ENCODE measurements around the gene CSTPP1.

Gene CSTPP1

GRCh38 chr11:47002390-47002789, 65.8 kb downstream of the CSTPP1 start:
- no peak overlapping the region for H4K91ac ChIP-seq (ENCODE audit: low read depth, low read length)
- H3K23ac ChIP-seq (ENCODE audit: low read length), result no peak overlapping the region
- H3K4me1 ChIP-seq (ENCODE audit: control insufficient read depth in 1 of 2, insufficient read depth in 2 of 2, low read length in 2 of 2), result peaks cover 0 to 3% of the 10 kb centered on the region in 2 experiments
- peaks cover 0 to 2% of the 10 kb centered on the region in 2 experiments for H3K36me3 ChIP-seq (ENCODE audit: control insufficient read depth in 1 of 2, insufficient read depth in 2 of 2, low read length in 2 of 2)
- H3K27ac ChIP-seq (ENCODE audit: low read depth, low read length), result no peak overlapping the region
- H2AFZ ChIP-seq (ENCODE audit: insufficient read depth, low read length, poor library complexity), result no peak overlapping the region
- no peak overlapping the region for H3K14ac ChIP-seq (ENCODE audit: low read length)
- H4K8ac ChIP-seq (ENCODE audit: low read depth, low read length), result no peak overlapping the region
- H3K4ac ChIP-seq (ENCODE audit: low read depth, low read length), result no peak overlapping the region
- H4K12ac ChIP-seq (ENCODE audit: low read depth, low read length), result no peak overlapping the region
- H2BK5ac ChIP-seq (ENCODE audit: low read depth, low read length, poor library complexity), result no peak overlapping the region
- WGBS (ENCODE audit: extremely low coverage, insufficient coverage, insufficient read length), result no CpG with 5 or more reads among the region's 1 CpG
- H3K27me3 ChIP-seq (ENCODE audit: insufficient read depth, low read length), result no peaks in the 10 kb centered on the region
- H3K4me2 ChIP-seq (ENCODE audit: low read length), result no peak overlapping the region
- DNase-seq, result no peak
- H2BK12ac ChIP-seq (ENCODE audit: low read length), result no peak overlapping the region
- H2BK120ac ChIP-seq (ENCODE audit: insufficient read depth, low read length, poor library complexity), result no peak overlapping the region
- no peaks in the 10 kb centered on the region for H3K79me2 ChIP-seq (ENCODE audit: control insufficient read depth, insufficient read depth, low read length, poor library complexity)
- H3K9ac ChIP-seq (ENCODE audit: low read length), result no peak overlapping the region
- no peak overlapping the region for H3K4me3 ChIP-seq (ENCODE audit: low read depth, low read length)
- no peak overlapping the region for H3K18ac ChIP-seq (ENCODE audit: low read length)
- no peaks in the 10 kb centered on the region for H3K9me3 ChIP-seq (ENCODE audit: insufficient read depth, low read depth, low read length)
- H3K79me1 ChIP-seq (ENCODE audit: low read length), result no peaks in the 10 kb centered on the region
- no peak overlapping the region for H2AK5ac ChIP-seq (ENCODE audit: low read length)

- H3K4ac ChIP-seq (ENCODE audit: low read depth, low read length), result no peak overlapping the region
- H3K27me3 ChIP-seq (ENCODE audit: insufficient read depth, low read length), result no peaks in the 10 kb centered on the region
- H3K36me3 ChIP-seq (ENCODE audit: control insufficient read depth in 1 of 2, insufficient read depth in 2 of 2, low read length in 2 of 2), result no peaks in the 10 kb centered on the region
- H2AK5ac ChIP-seq (ENCODE audit: low read length), result no peak overlapping the region
- WGBS (ENCODE audit: extremely low coverage, insufficient coverage, insufficient read length), result no CpG with 5 or more reads among the region's 3 CpGs
- no peak overlapping the region for H3K23ac ChIP-seq (ENCODE audit: low read length)
- H3K4me2 ChIP-seq (ENCODE audit: low read length), result no peak overlapping the region
- H3K79me2 ChIP-seq (ENCODE audit: control insufficient read depth, insufficient read depth, low read length, poor library complexity), result no peaks in the 10 kb centered on the region
- H2BK5ac ChIP-seq (ENCODE audit: low read depth, low read length, poor library complexity), result no peak overlapping the region
- no peaks in the 10 kb centered on the region for H3K9me3 ChIP-seq (ENCODE audit: insufficient read depth, low read depth, low read length)
- no peak overlapping the region for H3K27ac ChIP-seq (ENCODE audit: low read depth, low read length)
- H2AFZ ChIP-seq (ENCODE audit: insufficient read depth, low read length, poor library complexity), result no peak overlapping the region
- peaks cover 0 to 3% of the 10 kb centered on the region in 2 experiments for H3K4me1 ChIP-seq (ENCODE audit: control insufficient read depth in 1 of 2, insufficient read depth in 2 of 2, low read length in 2 of 2)
- no peak overlapping the region for H2BK12ac ChIP-seq (ENCODE audit: low read length)
- no peak overlapping the region for H3K18ac ChIP-seq (ENCODE audit: low read length)
- H4K12ac ChIP-seq (ENCODE audit: low read depth, low read length), result no peak overlapping the region
- no peak overlapping the region for H3K14ac ChIP-seq (ENCODE audit: low read length)
- no peak overlapping the region for H4K8ac ChIP-seq (ENCODE audit: low read depth, low read length)
- no peak overlapping the region for H3K4me3 ChIP-seq (ENCODE audit: low read depth, low read length)
- no peak for DNase-seq
- H3K79me1 ChIP-seq (ENCODE audit: low read length), result no peaks in the 10 kb centered on the region
- H2BK120ac ChIP-seq (ENCODE audit: insufficient read depth, low read length, poor library complexity), result no peak overlapping the region
- no peak overlapping the region for H4K91ac ChIP-seq (ENCODE audit: low read depth, low read length)
- no peak overlapping the region for H3K9ac ChIP-seq (ENCODE audit: low read length)
Measured at GRCh38 chr11:47003180-47003877, 66.8 kb downstream of the CSTPP1 start.

DNA sequence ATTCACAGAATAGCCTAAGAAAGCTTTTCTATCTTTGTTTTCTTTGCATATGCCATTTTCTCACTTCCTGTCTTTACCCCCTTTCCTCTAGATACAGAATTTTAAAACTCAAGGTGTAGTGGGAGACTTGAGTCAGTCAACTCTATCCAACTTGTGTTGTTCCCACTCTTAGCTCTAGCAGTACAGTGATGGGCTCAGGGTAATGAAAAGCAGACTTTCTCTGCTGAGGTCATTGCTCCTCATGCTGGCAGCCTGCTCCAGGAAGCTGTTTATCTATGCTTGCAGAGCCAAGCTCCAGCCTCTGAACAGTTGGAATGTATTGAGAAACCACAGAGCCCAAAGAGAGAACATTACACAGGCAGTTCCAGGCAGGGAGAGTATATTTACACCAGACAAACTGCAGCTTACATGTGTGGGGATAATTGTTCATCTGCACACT, 68.1 kb downstream of the CSTPP1 start:
- Histone ChIP-seq H4K12ac (ENCODE audit: low read depth, low read length) (no peak overlapping the region), H3K14ac (ENCODE audit: low read length) (no peak overlapping the region), H2BK120ac (ENCODE audit: insufficient read depth, low read length, poor library complexity) (no peak overlapping the region)

DNA sequence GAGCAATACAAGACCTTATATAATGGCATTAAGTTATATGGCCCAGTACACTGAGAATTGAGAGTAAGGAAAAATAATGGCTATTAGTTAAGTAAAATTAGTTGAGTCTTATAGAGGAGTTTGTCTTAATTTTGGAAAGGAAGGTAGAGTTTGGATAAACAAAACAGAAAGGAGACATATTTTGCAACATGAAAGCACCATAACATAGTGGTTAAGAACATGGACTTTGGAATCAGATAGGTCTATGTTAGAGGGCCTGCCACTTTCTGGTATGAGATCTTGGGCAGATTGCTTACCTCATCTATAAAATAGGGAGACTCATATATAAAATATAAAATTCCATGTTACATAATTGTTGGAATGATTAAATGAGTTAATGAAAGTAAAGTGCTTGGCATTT, 68.9 kb downstream of the CSTPP1 start:
- Histone ChIP-seq H3K14ac (ENCODE audit: low read length) (no peak overlapping the region), H4K91ac (ENCODE audit: low read depth, low read length) (no peak overlapping the region), H3K79me2 (ENCODE audit: control insufficient read depth, insufficient read depth, low read length, poor library complexity) (no peaks in the 10 kb centered on the region), H4K12ac (ENCODE audit: low read depth, low read length) (no peak overlapping the region), H2BK12ac (ENCODE audit: low read length) (no peak overlapping the region), H2BK5ac (ENCODE audit: low read depth, low read length, poor library complexity) (no peak overlapping the region), H3K27ac (ENCODE audit: low read depth, low read length) (no peak overlapping the region), H2AFZ (ENCODE audit: insufficient read depth, low read length, poor library complexity) (no peak overlapping the region), H3K4me2 (ENCODE audit: low read length) (no peak overlapping the region), H3K27me3 (ENCODE audit: insufficient read depth, low read length) (no peaks in the 10 kb centered on the region), H3K4ac (ENCODE audit: low read depth, low read length) (no peak overlapping the region), H3K36me3 (ENCODE audit: control insufficient read depth in 1 of 2, insufficient read depth in 2 of 2, low read length in 2 of 2) (no peaks in the 10 kb centered on the region), H3K79me1 (ENCODE audit: low read length) (no peaks in the 10 kb centered on the region), H4K8ac (ENCODE audit: low read depth, low read length) (no peak overlapping the region), H3K18ac (ENCODE audit: low read length) (no peak overlapping the region), H3K9ac (ENCODE audit: low read length) (no peak overlapping the region), H3K9me3 (ENCODE audit: insufficient read depth, low read depth, low read length) (no peaks in the 10 kb centered on the region), H3K23ac (ENCODE audit: low read length) (no peak overlapping the region), H3K4me1 (ENCODE audit: control insufficient read depth in 1 of 2, insufficient read depth in 2 of 2, low read length in 2 of 2) (peaks cover 0 to 3% of the 10 kb centered on the region in 2 experiments), H3K4me3 (ENCODE audit: low read depth, low read length) (no peak overlapping the region), H2BK120ac (ENCODE audit: insufficient read depth, low read length, poor library complexity) (no peak overlapping the region), H2AK5ac (ENCODE audit: low read length) (no peak overlapping the region)
- DNase-seq, result no peak

More for the DNA sequence above, 68.1 kb downstream of the CSTPP1 start:
- no peak overlapping the region for H3K23ac ChIP-seq (ENCODE audit: low read length)
- H2AK5ac ChIP-seq (ENCODE audit: low read length), result no peak overlapping the region
- H2BK12ac ChIP-seq (ENCODE audit: low read length), result no peak overlapping the region
- no peak overlapping the region for H3K9ac ChIP-seq (ENCODE audit: low read length)
- no peak overlapping the region for H4K8ac ChIP-seq (ENCODE audit: low read depth, low read length)
- H3K9me3 ChIP-seq (ENCODE audit: insufficient read depth, low read depth, low read length), result no peaks in the 10 kb centered on the region
- H3K79me2 ChIP-seq (ENCODE audit: control insufficient read depth, insufficient read depth, low read length, poor library complexity), result no peaks in the 10 kb centered on the region
- no peaks in the 10 kb centered on the region for H3K36me3 ChIP-seq (ENCODE audit: control insufficient read depth in 1 of 2, insufficient read depth in 2 of 2, low read length in 2 of 2)
- H3K27ac ChIP-seq (ENCODE audit: low read depth, low read length), result no peak overlapping the region
- H3K18ac ChIP-seq (ENCODE audit: low read length), result no peak overlapping the region
- H3K79me1 ChIP-seq (ENCODE audit: low read length), result no peaks in the 10 kb centered on the region
- no peak overlapping the region for H4K91ac ChIP-seq (ENCODE audit: low read depth, low read length)
- H3K4me3 ChIP-seq (ENCODE audit: low read depth, low read length), result no peak overlapping the region
- no peak overlapping the region for H3K4ac ChIP-seq (ENCODE audit: low read depth, low read length)
- H3K27me3 ChIP-seq (ENCODE audit: insufficient read depth, low read length), result no peaks in the 10 kb centered on the region
- peaks cover 0 to 3% of the 10 kb centered on the region in 2 experiments for H3K4me1 ChIP-seq (ENCODE audit: control insufficient read depth in 1 of 2, insufficient read depth in 2 of 2, low read length in 2 of 2)
- no peak overlapping the region for H2BK5ac ChIP-seq (ENCODE audit: low read depth, low read length, poor library complexity)
- no peak overlapping the region for H3K4me2 ChIP-seq (ENCODE audit: low read length)
- H2AFZ ChIP-seq (ENCODE audit: insufficient read depth, low read length, poor library complexity), result no peak overlapping the region
- DNase-seq, result peak in 1 of 2 donors; percentile 25
